Measurements from ENCODE around the gene DRD2.

GRCh38 chr11:113431746-113432145 lies 43.5 kb downstream of the DRD2 start:
- no peak for TF ChIP-seq SAFB2 (CRISPR knock-in tag; IDR thresholded peaks at IDR 0.05; ENCODE audit: borderline replicate concordance, low read depth)
- TF ChIP-seq PREB (CRISPR knock-in tag; IDR thresholded peaks at IDR 0.05): no peak
- no peak for TF ChIP-seq SNAPC5 (CRISPR knock-in tag; IDR thresholded peaks at IDR 0.05; ENCODE audit: borderline replicate concordance)
